Dedifferentiated amniotic fluid mesenchymal stem cell (primary cell): ENCODE results near the gene PHF21B.
"Not testable (repeated sequence)": the region's sequence is repeated elsewhere in the genome, so short reads cannot be mapped to it uniquely, and the experiment has no call there.

ENCODE experiments used
- DNase-seq: peaks from one replicate; pipeline ENCODE4 v3.0.0-alpha.2; 2016; ENCODE audit errors: extremely low spot score

The PHF21B gene

GRCh38 chr22:44918166-44918924 lies 91.5 kb downstream of the PHF21B start:
- DNase-seq: no peak

- DNase-seq: no peak
Measured at GRCh38 chr22:44917372-44918165, 92.2 kb downstream of the PHF21B start.

GRCh38 chr22:44916281-44917231 lies 93.2 kb downstream of the PHF21B start:
- DNase-seq: no peak

GRCh38 chr22:44915441-44915840 lies 94.4 kb downstream of the PHF21B start:
- DNase-seq: no peak

GRCh38 chr22:44914026-44914721 lies 95.6 kb downstream of the PHF21B start:
- DNase-seq: no peak

- DNase-seq: no peak
Measured at GRCh38 chr22:44913198-44913983, 96.4 kb downstream of the PHF21B start.

GRCh38 chr22:44909241-44909640 lies 100.6 kb downstream of the PHF21B start:
- no peak for DNase-seq

GRCh38 chr22:44907765-44908737 lies 101.8 kb downstream of the PHF21B start:
- DNase-seq: no peak

- no peak for DNase-seq
Measured at GRCh38 chr22:44906999-44907644, 102.7 kb downstream of the PHF21B start.

- DNase-seq: no peak
Measured at GRCh38 chr22:44906248-44906936, 103.4 kb downstream of the PHF21B start.

- not testable (repeated sequence) for DNase-seq
Measured at GRCh38 chr22:44904492-44905152, 105.2 kb downstream of the PHF21B start.

GRCh38 chr22:44903164-44903563 lies 106.6 kb downstream of the PHF21B start:
- DNase-seq: not testable (repeated sequence)

GRCh38 chr22:44901301-44901700 lies 108.5 kb downstream of the PHF21B start:
- DNase-seq: no peak

GRCh38 chr22:44898236-44898635 lies 111.6 kb downstream of the PHF21B start:
- DNase-seq: no peak

GRCh38 chr22:44895296-44896055 lies 114.3 kb downstream of the PHF21B start:
- no peak for DNase-seq

- no peak for DNase-seq
Measured at GRCh38 chr22:44894782-44895181, 115.0 kb downstream of the PHF21B start.

- no peak for DNase-seq
Measured at GRCh38 chr22:44894321-44894720, 115.5 kb downstream of the PHF21B start.
